HepG2 (cell line): ENCODE results near the gene MRPS35. TPM values are rescaled to one million over a fixed set of nuclear protein-coding genes. Genes with fewer than 3 reads are reported as not detected.
A peak's percentile ranks its signal among the peaks of the same experiment; 100 is the strongest.

Source experiments
- E2F1 ChIP-seq: sonication (generic); formaldehyde crosslinking; IDR thresholded peaks from 2 replicates; pipeline ENCODE4 v1.5.0; 2020; ENCODE audit warnings: missing genetic modification reagents
- ELF3 ChIP-seq: IDR thresholded peaks from 2 replicates; pipeline ENCODE4 v1.6.1; 2016; ENCODE audit warnings: missing genetic modification reagents, missing compliant biosample characterization
- GLI4 ChIP-seq: sonication (generic); formaldehyde crosslinking; IDR thresholded peaks from 2 replicates; pipeline ENCODE4 v1.5.1; 2020; ENCODE audit warnings: missing genetic modification reagents, mild to moderate bottlenecking, moderate library complexity, borderline replicate concordance
- HHEX ChIP-seq: IDR thresholded peaks from 2 replicates; pipeline ENCODE4 v1.6.1; 2016; ENCODE audit warnings: control low read depth
- NRL ChIP-seq: sonication (generic); formaldehyde crosslinking; IDR thresholded peaks from 2 replicates; pipeline ENCODE4 v1.5.0; 2020; ENCODE audit warnings: missing genetic modification reagents, mild to moderate bottlenecking, moderate library complexity, borderline replicate concordance
- RBM22 ChIP-seq: fragments of 200-400 bp; formaldehyde crosslinking; optimal IDR thresholded peaks from 2 replicates; pipeline ENCODE3; 2017; ENCODE audit warnings: mild to moderate bottlenecking, low read length, moderate library complexity
- RFX5 ChIP-seq: IDR thresholded peaks from 2 replicates; pipeline ENCODE4 v1.6.1; 2011; ENCODE audit warnings: low read depth, low read length, improper control_type of control experiment
- SMAD1 ChIP-seq: sonication (generic); formaldehyde crosslinking; IDR thresholded peaks from 2 replicates; pipeline ENCODE4 v1.4.0; 2020; ENCODE audit warnings: missing genetic modification reagents, low read depth, mild to moderate bottlenecking, borderline replicate concordance
- SNAPC2 ChIP-seq: sonication (generic); formaldehyde crosslinking; IDR thresholded peaks from 2 replicates; pipeline ENCODE4 v1.8.1; 2022; ENCODE audit warnings: mild to moderate bottlenecking, missing genetic modification reagents
- SRF ChIP-seq: IDR thresholded peaks from 2 replicates; pipeline ENCODE4 v1.6.1; 2011; ENCODE audit warnings: mild to moderate bottlenecking, low read depth, low read length, moderate library complexity
- TARDBP ChIP-seq: sonication (generic); formaldehyde crosslinking; IDR thresholded peaks from 2 replicates; pipeline ENCODE4 v1.8.0; 2022; ENCODE audit warnings: mild to moderate bottlenecking, missing genetic modification reagents
- TFDP1 ChIP-seq: IDR thresholded peaks from 2 replicates; pipeline ENCODE4 v1.6.1; 2016; ENCODE audit warnings: missing compliant biosample characterization, missing genetic modification reagents, borderline replicate concordance
- ZNF432 ChIP-seq: sonication (generic); formaldehyde crosslinking; IDR thresholded peaks from 2 replicates; pipeline ENCODE4 v1.5.0; 2020; ENCODE audit warnings: missing genetic modification reagents, mild to moderate bottlenecking, borderline replicate concordance
- ZNF484 ChIP-seq: sonication (generic); formaldehyde crosslinking; IDR thresholded peaks from 2 replicates; pipeline ENCODE4 v1.5.1; 2020; ENCODE audit warnings: mild to moderate bottlenecking, low read depth, missing genetic modification reagents, borderline replicate concordance
- ZNF607 ChIP-seq: sonication (generic); formaldehyde crosslinking; IDR thresholded peaks from 2 replicates; pipeline ENCODE4 v1.5.1; 2020; ENCODE audit warnings: missing genetic modification reagents, mild to moderate bottlenecking, borderline replicate concordance
- ZNF687 ChIP-seq: sonication (generic); formaldehyde crosslinking; IDR thresholded peaks from 2 replicates; pipeline ENCODE4 v1.5.1; 2020; ENCODE audit warnings: mild to moderate bottlenecking, missing genetic modification reagents, moderate library complexity
- ZNF891 ChIP-seq: sonication (generic); formaldehyde crosslinking; IDR thresholded peaks from 2 replicates; pipeline ENCODE4 v1.5.0; 2020; ENCODE audit warnings: mild to moderate bottlenecking, missing genetic modification reagents
- polyA plus RNA-seq, 8 experiments: library from polyadenylated mRNA; depleted of rRNA in 3 of 8; stranded (reverse) in 7 of 8; unstranded in 1 of 8; fragments of >200 nt; fragmentation: Illumina TruSeq in 4 of 8; extraction: Trizol in 4 of 8; gene quantifications; 2 replicates each; pipeline versions ENCODE4 v1.2.1 to v1.2.3, GENCODE V29; 2011 to 2016; ENCODE audit warnings: low read depth in 4 of 8, missing spikeins in 1 of 8, mixed read lengths in 1 of 8; ENCODE audit not compliant: insufficient read depth in 1 of 8
- total RNA-seq, 5 experiments: library from RNA; depleted of rRNA; stranded (reverse); fragments of >200 nt; fragmentation: Illumina TruSeq; extraction: Trizol; gene quantifications; 2 replicates each; pipeline ENCODE4 v1.2.3, GENCODE V29; 2016; ENCODE audit warnings: low read depth in 1 of 5
- TF ChIP-seq, protein P1 (sequence below): sonication (generic); formaldehyde crosslinking; IDR thresholded peaks from 2 replicates; pipeline ENCODE4 v1.8.0; 2022; ENCODE audit warnings: mild to moderate bottlenecking, missing genetic modification reagents, borderline replicate concordance
- TF ChIP-seq, protein P2 (sequence below): sonication (generic); formaldehyde crosslinking; IDR thresholded peaks from 2 replicates; pipeline ENCODE4 v1.5.0; 2020; ENCODE audit warnings: mild to moderate bottlenecking, missing genetic modification reagents

Gene MRPS35
- total and polyA plus RNA-seq, 2 of the 13 experiments (the other 11 are each of a cell fraction or from before 2014, with no cell fraction given): 63.4 to 104 TPM

GRCh38 chr12:27710592-27711316, at the start of gene MRPS35 (continued):
- no peak for TF ChIP-seq GLI4
- TF ChIP-seq RFX5: no peak
- TF ChIP-seq ZNF891 (CRISPR knock-in tag): peak; percentile 83
- TF ChIP-seq NRL (CRISPR knock-in tag): peak; percentile 95
- TF ChIP-seq, protein P1, sequence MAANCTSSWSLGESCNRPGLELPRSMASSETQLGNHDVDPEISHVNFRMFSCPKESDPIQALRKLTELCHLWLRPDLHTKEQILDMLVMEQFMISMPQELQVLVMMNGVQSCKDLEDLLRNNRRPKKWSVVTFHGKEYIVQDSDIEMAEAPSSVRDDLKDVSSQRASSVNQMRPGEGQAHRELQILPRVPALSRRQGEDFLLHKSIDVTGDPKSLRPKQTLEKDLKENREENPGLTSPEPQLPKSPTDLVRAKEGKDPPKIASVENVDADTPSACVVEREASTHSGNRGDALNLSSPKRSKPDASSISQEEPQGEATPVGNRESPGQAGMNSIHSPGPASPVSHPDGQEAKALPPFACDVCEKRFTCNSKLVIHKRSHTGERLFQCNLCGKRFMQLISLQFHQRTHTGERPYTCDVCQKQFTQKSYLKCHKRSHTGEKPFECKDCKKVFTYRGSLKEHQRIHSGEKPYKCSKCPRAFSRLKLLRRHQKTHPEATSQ (CRISPR knock-in tag): peak; percentile 95
- 0 out of 2 replicates have a peak, but pooled peaks have one; percentile 53 for TF ChIP-seq ZNF484 (CRISPR knock-in tag)
- peak; percentile 76; the same call in 1 of the 2 replicates for TF ChIP-seq TFDP1 (CRISPR knock-in tag)
- peak; percentile 98 for TF ChIP-seq ZNF687 (CRISPR knock-in tag)
- peak; percentile 78 for TF ChIP-seq ELF3 (CRISPR knock-in tag)
- TF ChIP-seq SRF: no peak
- TF ChIP-seq E2F1 (CRISPR knock-in tag): peak; percentile 79
- TF ChIP-seq ZNF432 (CRISPR knock-in tag): no peak
- TF ChIP-seq, protein P2, sequence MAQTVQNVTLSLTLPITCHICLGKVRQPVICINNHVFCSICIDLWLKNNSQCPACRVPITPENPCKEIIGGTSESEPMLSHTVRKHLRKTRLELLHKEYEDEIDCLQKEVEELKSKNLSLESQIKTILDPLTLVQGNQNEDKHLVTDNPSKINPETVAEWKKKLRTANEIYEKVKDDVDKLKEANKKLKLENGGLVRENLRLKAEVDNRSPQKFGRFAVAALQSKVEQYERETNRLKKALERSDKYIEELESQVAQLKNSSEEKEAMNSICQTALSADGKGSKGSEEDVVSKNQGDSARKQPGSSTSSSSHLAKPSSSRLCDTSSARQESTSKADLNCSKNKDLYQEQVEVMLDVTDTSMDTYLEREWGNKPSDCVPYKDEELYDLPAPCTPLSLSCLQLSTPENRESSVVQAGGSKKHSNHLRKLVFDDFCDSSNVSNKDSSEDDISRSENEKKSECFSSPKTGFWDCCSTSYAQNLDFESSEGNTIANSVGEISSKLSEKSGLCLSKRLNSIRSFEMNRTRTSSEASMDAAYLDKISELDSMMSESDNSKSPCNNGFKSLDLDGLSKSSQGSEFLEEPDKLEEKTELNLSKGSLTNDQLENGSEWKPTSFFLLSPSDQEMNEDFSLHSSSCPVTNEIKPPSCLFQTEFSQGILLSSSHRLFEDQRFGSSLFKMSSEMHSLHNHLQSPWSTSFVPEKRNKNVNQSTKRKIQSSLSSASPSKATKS (CRISPR knock-in tag): no peak
- peak; percentile 91 for TF ChIP-seq TARDBP
- peak; percentile 67; the same call in 1 of the 2 replicates for TF ChIP-seq SMAD1
- TF ChIP-seq SNAPC2 (CRISPR knock-in tag): peak; percentile 91; the same call in 1 of the 2 replicates
- TF ChIP-seq ZNF607 (CRISPR knock-in tag): peak; percentile 77; the same call in 1 of the 2 replicates
- no peak for TF ChIP-seq HHEX (CRISPR knock-in tag)
- no peak for TF ChIP-seq RBM22
